ENCODE results near the gene TMEM181. TPM values are rescaled to one million over a fixed set of nuclear protein-coding genes. Genes with fewer than 3 reads are reported as not detected.

Gene TMEM181
- total RNA-seq, 1 experiment from 2014 or later = 24.1 TPM

DNA sequence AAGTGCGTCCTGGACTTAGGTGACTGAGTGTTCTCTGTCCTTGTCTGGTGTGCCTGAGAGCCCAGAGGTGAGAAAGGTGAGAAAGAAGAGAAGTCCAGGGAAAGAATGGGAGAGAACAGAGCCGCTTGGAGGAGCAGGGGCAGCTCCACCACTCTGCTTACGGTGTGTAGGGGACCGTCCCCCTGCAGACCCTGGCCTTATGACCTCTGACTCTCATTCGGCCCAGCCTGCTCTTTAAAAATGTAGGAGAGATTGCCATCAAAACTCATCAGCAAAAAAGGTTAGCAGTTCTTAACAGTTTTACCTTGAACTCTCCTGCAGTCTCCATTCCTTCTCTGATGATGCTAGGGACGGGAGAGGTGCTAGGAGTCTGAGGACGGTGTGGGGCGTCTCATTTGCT lies 2.0 kb downstream of the TMEM181 start:
- DNase-seq (ENCODE audit: low read depth) = no peak

DNA sequence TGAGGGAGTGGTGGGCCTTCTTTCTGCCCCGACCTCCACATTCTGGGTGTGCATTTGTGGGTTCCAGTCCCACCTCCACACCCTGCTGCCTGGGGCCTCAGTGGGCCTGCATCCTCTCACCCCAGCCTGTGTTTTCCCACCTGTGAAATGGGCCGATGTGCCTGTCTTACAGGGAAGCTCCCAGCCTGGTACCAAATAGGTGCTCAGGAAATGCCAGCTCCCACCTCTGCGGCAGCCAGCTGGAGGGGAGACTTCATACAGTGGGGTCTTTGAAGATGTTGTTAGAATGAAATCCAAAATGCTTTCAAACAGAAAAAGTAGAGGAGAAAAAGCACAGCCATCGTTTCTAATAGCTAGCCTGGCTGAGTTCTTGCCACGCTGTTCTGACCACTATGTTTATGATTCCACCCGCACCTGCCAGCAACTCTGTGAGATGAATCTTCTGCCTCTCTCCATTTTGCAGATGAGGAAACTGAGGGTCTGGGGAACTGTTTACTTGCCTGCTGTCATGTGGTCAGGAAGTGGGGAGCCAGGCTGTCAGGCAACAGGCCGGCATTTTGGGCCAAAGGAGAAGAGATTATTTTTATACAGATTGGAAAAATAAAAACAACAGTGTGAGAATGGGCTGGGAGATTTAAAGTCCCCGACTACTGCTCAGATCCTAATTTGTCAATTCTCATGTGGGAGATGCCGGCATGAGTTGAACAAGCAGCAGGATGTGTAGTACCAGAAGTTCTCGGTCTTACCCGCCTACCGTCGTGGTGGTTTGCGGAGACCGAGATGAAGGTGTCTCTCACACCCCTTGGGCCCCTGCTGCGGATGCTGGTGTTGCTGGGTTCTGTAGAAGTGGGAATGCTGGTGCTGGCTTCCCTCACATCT lies 4.6 kb downstream of the TMEM181 start:
- no peak for DNase-seq (ENCODE audit: low read depth)

DNA sequence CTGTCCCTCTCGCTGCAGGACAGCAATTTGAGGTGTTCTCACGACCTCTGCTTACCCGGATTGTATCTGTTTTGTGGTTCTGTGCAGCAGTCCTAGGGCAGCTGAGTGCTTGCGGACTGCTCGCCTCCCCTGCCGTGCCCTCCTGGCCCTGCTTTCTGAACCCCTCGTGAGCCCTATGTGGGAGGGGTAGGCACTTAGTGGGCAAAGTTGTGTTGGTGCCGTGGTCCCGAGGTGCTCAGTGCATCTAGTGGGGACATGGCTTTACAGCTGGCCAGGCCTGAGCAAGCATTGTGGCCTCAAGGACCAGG lies 5.2 kb downstream of the TMEM181 start:
- DNase-seq (ENCODE audit: low read depth) = no peak

DNA sequence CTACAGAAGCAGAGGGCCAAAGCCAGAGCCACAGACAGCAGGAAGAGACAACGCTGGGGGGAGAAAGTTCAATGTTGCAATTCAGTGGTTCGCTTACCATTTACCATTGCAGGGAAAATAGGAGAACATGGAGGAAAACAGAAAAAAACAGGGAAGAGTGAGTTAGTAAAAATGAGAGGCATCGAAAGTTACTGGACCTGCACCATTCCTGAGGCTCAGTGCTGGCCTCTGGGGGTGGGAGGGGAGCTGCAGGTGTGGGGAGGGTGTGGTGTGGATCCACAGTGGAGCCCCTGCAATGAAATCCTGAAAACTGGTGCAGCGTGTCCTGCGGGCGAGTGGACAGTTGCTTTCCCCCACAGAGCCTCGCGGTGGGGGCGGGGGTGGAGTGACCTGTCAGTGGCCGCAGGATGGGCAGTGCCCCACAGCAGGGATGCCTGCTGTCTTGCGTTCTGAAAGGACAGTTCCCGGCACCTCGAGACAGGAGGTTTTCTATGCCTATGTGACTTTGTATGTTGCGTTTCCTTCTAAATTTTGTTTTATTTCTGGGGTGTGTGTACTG lies 5.7 kb downstream of the TMEM181 start:
- DNase-seq (ENCODE audit: low read depth) = no peak

- no peak for DNase-seq (ENCODE audit: low read depth)
Measured at GRCh38 chr6:158566207-158566818, 6.4 kb downstream of the TMEM181 start.

DNA sequence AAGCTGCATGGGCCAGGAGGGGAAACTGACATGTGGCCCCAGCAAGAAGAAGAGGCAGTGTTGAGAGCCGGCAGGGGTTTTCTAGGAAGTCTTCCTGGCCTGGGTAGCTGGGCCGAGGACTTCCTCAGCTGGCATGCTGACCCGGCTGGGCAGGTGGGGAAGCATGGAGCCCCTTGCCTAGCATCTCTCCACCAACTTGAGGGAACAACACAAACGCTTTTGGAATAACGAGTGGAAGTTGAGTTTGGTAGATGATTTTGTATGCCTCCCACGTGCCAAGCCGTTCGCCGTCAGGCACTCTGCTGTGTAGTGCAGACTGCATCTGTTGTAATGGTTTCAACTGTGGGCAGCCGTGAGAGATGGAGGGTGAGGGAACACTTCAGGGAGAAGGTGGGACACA lies 7.3 kb downstream of the TMEM181 start:
- DNase-seq (ENCODE audit: low read depth) = no peak

GRCh38 chr6:158567871-158568401 lies 8.0 kb downstream of the TMEM181 start:
- no peak for DNase-seq (ENCODE audit: low read depth)

DNA sequence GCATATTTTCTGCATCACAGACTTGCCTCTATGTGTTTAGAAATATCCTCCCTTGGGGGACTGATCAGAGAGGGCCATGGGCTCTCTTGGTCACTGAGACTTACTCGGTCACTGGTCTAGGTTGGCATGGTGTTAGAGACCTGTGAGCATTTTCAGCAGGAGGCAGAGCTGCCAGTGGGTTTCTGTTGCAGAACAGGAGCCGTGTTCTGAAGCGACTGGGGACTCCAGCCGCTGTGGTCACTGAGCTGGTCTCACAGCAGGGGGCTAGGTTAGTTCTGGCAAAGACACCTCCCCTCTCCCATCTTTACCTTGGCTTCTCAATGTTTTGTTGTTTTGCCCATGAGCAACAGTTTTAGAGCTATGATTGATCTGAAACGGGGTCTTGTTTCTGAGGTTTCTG lies 8.7 kb downstream of the TMEM181 start:
- DNase-seq (ENCODE audit: low read depth) = no peak

- no peak for DNase-seq (ENCODE audit: low read depth)
Measured at GRCh38 chr6:158569036-158569435, 9.1 kb downstream of the TMEM181 start.

GRCh38 chr6:158570681-158570962 lies 10.7 kb downstream of the TMEM181 start:
- no peak for DNase-seq (ENCODE audit: low read depth)

GRCh38 chr6:158571826-158572652 lies 12.1 kb downstream of the TMEM181 start:
- DNase-seq (ENCODE audit: low read depth) = no peak

DNA sequence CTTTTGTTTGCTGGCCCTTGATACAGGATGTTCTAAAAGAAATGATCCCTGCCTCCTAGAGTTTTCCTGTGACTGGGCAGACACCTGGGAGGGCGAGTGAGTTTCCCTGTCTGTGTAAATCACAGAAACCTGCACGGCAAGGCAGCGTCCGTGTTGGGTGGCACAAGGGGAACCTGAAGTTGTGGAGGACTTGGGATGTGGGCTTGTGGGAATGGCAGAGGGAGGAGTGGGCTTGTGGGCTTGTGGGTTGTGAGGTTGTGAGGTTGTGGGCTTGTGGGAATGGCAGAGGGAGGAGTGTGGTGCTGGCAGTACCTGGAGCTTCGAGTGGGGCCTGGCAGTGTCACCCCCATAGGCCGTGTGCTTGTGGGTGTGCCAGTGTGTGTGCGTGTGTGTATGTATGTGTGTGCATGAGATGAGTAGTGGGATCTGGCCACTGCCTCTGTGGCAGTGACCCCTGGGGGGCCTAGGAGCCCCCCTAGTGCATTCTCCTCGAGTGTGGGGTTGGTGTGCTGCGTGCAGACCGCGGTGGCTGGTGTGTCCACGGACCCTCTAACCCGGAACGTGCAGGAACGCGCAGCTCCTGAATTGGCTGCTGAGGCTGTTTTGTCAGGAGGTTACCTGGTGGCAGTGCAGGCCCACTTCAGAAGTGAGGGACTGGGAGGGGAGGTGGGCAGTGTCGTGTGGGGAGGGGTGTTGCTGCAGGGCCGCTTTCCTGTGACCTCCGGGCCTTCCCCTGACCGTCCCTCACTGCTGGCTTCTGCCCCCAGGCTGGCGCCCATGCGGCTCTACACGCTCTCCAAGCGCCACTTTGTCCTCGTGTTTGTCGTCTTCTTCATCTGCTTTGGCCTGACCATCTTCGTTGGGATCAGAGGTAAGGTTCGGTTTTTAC lies 13.0 kb downstream of the TMEM181 start:
- DNase-seq (ENCODE audit: low read depth) = no peak

GRCh38 chr6:158573542-158573931 lies 13.6 kb downstream of the TMEM181 start:
- DNase-seq (ENCODE audit: low read depth) = no peak

GRCh38 chr6:158574800-158575199 lies 14.9 kb downstream of the TMEM181 start:
- no peak for DNase-seq (ENCODE audit: low read depth)

DNA sequence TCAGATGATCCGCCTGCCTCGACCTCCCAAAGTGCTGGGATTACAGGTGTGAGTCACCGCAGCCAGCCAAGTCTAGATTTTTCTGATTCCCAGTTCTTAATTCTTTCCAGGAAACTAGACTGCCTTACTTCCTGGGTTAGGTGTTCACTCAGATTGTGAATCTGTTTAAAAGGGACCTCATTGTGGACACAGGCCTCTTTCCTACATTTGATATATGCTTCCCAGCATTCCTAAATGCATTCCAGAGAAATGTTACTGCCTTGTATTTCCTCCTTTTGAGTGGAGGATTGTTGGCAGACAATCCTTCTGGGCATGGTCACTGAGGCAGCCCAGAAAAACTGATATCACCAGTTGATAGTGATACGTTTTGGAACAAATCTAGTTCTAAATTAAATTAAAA lies 15.7 kb downstream of the TMEM181 start:
- no peak for DNase-seq (ENCODE audit: low read depth)

DNA sequence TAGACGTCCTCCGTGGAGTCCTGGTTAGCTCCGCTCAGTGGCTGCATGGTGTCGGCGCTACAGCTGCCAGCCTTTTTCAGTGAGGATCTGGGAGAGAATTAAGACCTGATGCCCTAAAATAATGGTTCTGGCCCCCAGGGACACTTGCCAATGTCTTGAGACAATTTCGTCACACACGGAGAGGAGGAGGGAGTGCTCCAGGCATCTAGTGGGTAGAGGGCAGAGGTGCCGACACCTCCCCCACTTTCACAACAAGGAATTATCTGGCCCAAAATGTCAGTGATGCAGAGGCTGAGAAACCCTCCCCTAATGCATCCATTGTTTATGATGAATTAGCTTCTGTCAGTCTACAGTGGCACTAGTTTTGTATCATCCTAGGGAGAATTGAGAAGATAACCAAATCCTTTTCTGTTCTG lies 24.4 kb downstream of the TMEM181 start:
- DNase-seq (ENCODE audit: low read depth) = no peak

- DNase-seq (ENCODE audit: low read depth) = no peak
Measured at GRCh38 chr6:158586652-158587051, 26.8 kb downstream of the TMEM181 start.

- DNase-seq (ENCODE audit: low read depth) = no peak
Measured at GRCh38 chr6:158589366-158589765, 29.5 kb downstream of the TMEM181 start.

DNA sequence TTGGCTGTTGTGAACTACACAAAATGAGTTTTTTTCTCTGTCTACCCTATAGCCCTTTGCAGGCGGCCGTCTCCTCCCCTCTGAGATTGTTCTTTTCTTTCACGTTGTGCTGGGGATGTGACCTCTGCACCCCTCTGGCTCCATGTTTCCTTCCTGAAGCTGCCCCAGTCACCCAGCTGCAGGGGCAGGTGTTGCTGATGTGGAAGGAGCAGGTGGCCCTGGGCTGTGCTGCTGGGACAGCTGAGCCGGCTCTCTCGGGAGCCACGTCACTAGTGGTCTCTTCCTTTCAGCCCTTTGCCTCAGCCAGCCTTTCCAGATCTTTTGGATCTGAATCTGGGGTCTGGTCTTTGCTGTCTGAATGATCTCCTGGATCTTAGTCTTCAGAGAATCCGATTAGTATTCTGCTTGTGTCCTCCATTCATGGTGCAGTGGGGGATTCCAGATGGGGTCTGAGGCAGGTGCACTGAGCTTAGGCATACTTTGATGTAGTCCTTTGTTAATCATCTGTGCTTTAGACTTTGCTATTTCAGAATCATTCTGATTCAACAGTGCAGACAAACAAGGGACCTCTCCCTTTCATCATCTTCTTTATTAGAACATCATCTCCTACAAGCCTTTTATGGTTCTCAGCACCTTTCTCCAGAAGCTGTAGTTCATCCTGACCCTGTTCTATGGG lies 31.4 kb downstream of the TMEM181 start:
- DNase-seq (ENCODE audit: low read depth) = no peak

GRCh38 chr6:158591810-158592209 lies 31.9 kb downstream of the TMEM181 start:
- no peak for DNase-seq (ENCODE audit: low read depth)

All from HT1080 (cell line).